Central memory CD4-positive, alpha-beta T cell (primary cell): ENCODE results near the gene SLC15A3.
A peak's percentile ranks its signal among the peaks of the same experiment; 100 is the strongest.
"Not testable (repeated sequence)": the region's sequence is repeated elsewhere in the genome, so short reads cannot be mapped to it uniquely, and the experiment has no call there.

Source experiments
- DNase-seq: peaks from one replicate; pipeline ENCODE4 v3.0.0; 2022

Gene SLC15A3

DNA sequence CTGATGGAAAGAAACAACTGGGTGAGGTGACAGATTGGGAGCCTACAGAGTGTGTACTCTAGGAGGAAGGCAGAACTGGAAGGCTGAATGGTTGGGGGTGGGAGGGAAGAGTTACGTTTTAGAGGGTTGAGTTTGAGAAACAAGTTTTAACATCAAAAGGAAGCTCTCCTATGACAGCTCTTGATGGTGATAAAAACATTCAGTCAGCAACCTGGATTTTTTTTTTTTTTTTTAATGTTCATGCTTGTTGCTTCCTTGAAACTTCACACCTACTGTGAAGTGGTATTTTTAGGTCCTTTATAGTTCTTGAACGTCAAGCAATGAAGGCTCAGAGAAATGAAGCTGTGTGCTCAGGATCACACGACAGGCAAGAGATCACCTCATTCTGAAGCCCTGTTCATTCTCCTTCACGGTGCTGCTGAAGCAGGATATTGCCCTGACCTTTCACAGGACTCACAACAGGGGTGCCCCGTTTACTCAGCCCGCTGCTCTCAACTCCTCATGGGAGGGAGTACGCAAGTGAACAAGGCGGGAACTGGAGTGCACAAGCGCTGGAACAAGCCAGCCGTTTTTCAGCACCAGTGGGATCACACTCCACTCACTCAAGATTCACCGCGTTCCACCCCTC is 39.6 kb downstream of the SLC15A3 start:
- peak; percentile 65 for DNase-seq

- DNase-seq: no peak
Observed at GRCh38 chr11:60910711-60911380, 41.1 kb downstream of the SLC15A3 start.

DNA sequence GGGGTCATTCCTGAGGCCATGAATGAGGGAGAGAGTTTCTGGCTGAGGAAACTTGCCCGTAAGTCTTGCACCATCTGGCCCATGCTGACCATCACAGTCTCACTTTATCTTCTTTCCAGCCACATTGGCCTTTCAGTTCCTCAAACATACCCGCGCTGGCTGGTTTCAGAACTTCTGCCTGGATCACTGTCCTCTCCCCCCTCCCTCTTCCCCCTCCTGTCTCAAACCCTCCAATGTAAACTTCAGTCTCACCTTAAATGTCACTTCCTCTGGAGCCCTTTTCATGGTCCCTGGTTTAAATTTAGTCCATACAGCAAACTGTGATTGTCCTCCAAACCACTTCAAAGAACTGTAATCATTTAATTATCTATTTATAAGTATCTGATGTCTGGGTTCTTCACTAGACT is 41.7 kb downstream of the SLC15A3 start:
- no peak for DNase-seq

- not testable (repeated sequence) for DNase-seq
Observed at GRCh38 chr11:60909680-60910280, 42.2 kb downstream of the SLC15A3 start.

- DNase-seq: no peak
Observed at GRCh38 chr11:60908803-60909202, 43.2 kb downstream of the SLC15A3 start.

DNA sequence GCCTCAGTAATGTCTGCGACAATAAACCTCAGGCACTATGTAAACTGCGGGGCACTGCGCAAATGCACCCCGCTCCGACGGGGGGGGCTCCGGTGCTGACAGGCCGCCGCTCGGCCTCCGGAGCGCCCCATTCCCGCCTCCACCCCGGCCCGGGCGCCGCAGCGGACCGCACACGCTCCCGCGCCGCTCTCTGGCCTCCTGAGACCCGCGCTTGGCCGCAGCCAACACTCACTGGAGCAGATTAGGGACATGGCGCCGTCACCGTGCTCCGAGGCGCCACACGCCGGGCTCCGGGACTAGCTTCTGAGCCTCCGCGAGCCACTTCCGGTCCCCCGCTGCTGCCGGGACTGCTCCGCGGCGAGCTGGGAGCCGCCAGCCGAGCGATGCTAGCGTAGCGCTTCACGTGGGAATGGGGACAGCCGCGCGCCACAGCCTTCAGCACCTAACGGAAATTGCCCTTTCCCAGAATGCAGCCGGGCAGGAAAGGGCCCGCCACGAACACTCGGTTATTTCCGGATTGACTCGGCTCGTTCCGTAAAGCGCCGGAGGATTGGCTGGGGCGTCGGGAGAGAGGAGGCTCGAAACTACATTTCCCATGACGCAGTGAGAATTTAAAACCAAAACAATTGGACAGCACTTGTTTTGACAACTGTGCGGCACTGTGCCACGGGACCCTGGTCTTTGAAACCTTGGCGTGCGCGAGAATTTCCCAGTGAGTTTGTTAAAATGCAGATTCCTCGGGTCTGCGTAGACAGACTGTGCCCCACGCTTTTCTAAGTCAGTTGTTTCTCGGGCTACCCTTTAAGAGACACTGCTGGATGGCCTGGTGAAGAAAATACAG is 45.6 kb downstream of the SLC15A3 start, which contains the start of gene PRPF19:
TSS of gene PRPF19 (minus strand) at position 454 of the 841 bp plus-strand sequence. CDS start at position 251, 203 bp downstream.
- DNase-seq: peak; percentile 99

- peak; percentile 23 for DNase-seq
Observed at GRCh38 chr11:60905551-60906113, 46.3 kb downstream of the SLC15A3 start.

GRCh38 chr11:60905047-60905446 is 46.9 kb downstream of the SLC15A3 start:
- no peak for DNase-seq

GRCh38 chr11:60902625-60903024 is 49.4 kb downstream of the SLC15A3 start:
- no peak for DNase-seq

DNA sequence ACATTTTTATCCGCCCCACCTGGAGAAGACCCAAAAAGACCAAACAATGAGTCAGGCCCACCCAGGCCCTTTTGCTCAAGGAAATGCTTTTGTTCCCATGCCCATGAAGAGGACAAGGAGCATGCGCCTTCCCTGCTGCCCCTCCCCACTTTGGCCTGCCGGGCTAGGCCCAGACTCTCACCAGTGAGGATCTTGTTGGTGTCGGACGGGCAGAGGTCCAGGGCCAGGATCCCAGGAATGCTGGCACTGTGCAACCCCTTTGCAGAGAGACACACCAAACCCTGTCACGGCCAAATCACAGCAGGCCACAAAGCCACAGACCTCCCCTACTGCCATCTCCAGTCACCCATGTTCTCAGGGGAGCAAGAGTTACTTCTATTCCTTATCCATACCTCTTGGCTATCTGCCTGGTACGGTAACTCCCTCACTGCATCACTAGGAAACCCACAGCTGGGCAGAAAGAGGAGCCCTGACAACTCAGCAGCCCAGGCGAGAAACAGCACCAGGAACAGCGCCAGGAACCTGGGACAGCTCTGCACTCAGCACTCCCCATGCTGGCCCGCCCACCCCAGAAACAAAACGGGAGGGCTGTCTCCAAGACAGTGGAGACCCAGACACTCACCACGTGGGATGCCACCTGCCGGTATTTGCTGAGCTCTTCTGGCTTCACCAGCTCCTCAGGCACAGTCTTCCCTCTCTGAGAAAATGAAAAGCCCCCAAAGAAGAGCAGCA is 51.1 kb downstream of the SLC15A3 start:
- no peak for DNase-seq

DNA sequence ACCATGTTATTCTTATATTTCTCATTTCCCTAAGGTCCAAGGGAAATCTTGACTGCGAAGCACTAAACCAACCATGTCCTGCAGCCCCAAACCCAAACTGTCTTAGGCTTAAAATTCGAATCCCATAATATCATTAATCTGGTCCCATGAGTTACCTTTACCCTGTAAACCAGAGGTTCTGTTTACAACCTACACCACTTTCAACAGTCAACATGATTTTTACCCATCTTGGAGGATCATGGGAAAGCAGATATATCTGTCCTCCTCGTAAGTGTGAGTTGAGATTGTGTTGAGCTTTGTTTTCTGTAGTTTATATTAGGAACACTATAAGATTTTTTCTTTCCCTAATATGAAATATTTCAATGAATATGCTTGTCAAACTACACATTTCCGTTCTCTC is 52.0 kb downstream of the SLC15A3 start:
- no peak for DNase-seq

GRCh38 chr11:60899046-60899936 is 52.7 kb downstream of the SLC15A3 start:
- DNase-seq: peak; percentile 27

DNA sequence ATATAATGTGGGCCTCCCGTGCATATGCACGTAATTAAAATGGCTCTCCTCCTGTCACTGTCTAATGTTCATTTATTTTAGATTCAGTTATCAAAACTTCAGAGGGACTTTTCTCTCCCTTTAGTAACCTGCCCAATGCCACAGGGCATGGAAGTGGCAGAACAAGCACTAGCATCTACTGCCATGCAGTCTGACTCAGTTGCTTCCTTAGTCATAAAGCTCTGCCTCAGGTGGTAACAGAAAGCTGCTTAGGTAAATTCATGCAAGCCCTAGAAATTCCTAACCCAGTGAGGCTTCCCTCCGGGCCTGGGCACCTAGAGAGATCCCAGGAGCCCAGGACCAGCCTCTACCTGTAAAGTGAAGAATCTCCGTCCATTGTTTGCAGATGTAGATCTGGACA is 54.5 kb downstream of the SLC15A3 start:
- DNase-seq: no peak

DNA sequence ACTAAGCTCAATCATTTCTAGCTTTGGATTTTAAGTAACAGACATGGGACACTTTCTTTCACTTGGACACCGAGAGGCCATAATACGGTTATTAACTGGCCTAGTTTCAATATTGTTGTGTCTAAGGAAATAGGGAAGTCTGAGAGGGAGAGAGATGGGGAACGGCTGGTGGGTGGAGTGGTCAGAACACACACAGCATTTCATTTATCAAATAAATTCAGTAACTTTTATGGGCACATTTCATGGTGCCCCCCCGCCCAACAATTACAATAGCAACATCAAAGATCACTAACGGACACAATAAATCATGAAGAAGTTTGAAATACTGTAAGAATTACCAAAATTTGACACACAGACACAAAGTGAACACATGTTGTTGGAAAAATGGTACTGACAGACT is 56.3 kb downstream of the SLC15A3 start:
- DNase-seq: no peak

- no peak for DNase-seq
Observed at GRCh38 chr11:60891103-60891741, 60.8 kb downstream of the SLC15A3 start.

DNA sequence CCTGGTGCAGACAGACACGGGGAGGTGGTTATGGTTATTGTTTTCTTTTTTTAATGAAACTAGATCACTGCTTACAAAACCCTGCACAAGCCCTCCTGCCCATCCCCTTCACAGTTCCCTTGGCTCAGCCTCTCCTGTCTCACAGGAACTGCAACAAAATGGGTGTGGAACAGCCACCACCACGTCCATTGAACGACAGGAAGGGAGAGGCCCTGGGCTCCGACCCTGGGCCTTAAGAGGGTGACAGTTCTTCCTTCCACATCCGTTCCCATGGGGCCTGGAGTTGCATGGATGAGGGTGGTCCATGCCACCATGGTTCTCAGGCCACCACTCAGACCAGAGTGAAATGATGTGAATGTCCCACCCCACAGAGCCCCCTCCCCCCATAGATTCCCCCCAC is 61.3 kb downstream of the SLC15A3 start:
- no peak for DNase-seq

DNA sequence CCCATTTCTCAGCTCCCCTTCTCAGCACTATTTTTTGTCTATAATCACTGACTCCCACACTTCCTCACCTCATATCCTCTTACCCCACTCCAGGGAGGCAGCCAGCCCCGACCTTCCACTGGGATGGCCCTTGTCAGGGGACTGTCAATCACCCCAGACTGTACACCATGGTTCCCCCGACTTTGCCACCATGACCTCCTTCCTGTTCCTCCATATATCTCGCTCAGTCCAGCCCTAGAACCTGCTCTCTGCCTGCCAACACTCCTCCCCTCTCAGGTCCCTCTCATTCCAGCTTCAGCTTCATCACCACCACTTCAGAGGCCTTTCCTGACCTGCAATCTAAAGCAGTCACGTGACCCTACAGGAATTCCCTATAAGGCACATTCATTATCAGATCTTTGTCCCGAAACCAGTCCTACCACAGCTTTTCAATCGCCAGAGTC is 62.1 kb downstream of the SLC15A3 start:
- no peak for DNase-seq

- DNase-seq: no peak
Observed at GRCh38 chr11:60887556-60887955, 64.4 kb downstream of the SLC15A3 start.
